SH-SY5Y (cell line): ENCODE data around the gene ADGRE2.

Experiments used
- GATA2 ChIP-seq: IDR thresholded peaks from 2 replicates; pipeline ENCODE4 v1.6.1; 2011; ENCODE audit warnings: mild to moderate bottlenecking, low read depth, low read length
- GATA3 ChIP-seq: IDR thresholded peaks from 2 replicates; pipeline ENCODE4 v1.6.1; 2011; ENCODE audit warnings: low read depth, mild to moderate bottlenecking, low read length, moderate library complexity

GRCh38 chr19:14732510-14732909, 45.9 kb downstream of the ADGRE2 start:
- TF ChIP-seq GATA2 (no peak), GATA3 (no peak)
